H9 (cell line): ENCODE data around the gene CCM2L. TPM values are rescaled to one million over a fixed set of nuclear protein-coding genes. Genes with fewer than 3 reads are reported as not detected.

Experiments used
- DNase-seq: peaks from one replicate; pipeline ENCODE4 v3.0.0-alpha.2; 2017
- H2AFZ ChIP-seq: one replicate; pipeline ENCODE4 v1.6.1; 2013; ENCODE audit warnings: mild to moderate bottlenecking, low read length, control low read depth, moderate library complexity
- H2AK5ac ChIP-seq: 2 replicates; pipeline ENCODE4 v1.6.1; 2013; ENCODE audit warnings: low read length, control low read depth, mixed read lengths; ENCODE audit not compliant: insufficient read length
- H2BK120ac ChIP-seq: one replicate; pipeline ENCODE4 v1.6.1; 2013; ENCODE audit warnings: low read depth, mild to moderate bottlenecking, low read length, control low read depth, inconsistent platforms; ENCODE audit not compliant: poor library complexity, severe bottlenecking
- H2BK12ac ChIP-seq: 2 replicates; pipeline ENCODE4 v1.6.1; 2013; ENCODE audit warnings: low read length, control low read depth, mixed read lengths, low read depth; ENCODE audit not compliant: insufficient read length
- H2BK15ac ChIP-seq: 2 replicates; pipeline ENCODE4 v1.6.1; 2013; ENCODE audit warnings: low read depth, low read length, control low read depth
- H2BK20ac ChIP-seq: one replicate; pipeline ENCODE4 v1.6.1; 2013; ENCODE audit warnings: low read depth, mild to moderate bottlenecking, low read length, control low read depth, inconsistent platforms; ENCODE audit not compliant: poor library complexity, severe bottlenecking
- H2BK5ac ChIP-seq: 2 replicates; pipeline ENCODE4 v1.6.1; 2013; ENCODE audit warnings: low read length, control low read depth, mixed read lengths; ENCODE audit not compliant: insufficient read length
- H3K14ac ChIP-seq: 2 replicates; pipeline ENCODE4 v1.6.1; 2013; ENCODE audit warnings: low read length, control low read depth; ENCODE audit not compliant: insufficient read depth
- H3K18ac ChIP-seq: 2 replicates; pipeline ENCODE4 v1.6.1; 2013; ENCODE audit warnings: low read depth, mild to moderate bottlenecking, mixed read lengths, low read length, control low read depth; ENCODE audit not compliant: insufficient read length
- H3K23ac ChIP-seq: 2 replicates; pipeline ENCODE4 v1.6.1; 2013; ENCODE audit warnings: low read length, control low read depth, mixed read lengths, low read depth; ENCODE audit not compliant: insufficient read length
- H3K23me2 ChIP-seq: 2 replicates; pipeline ENCODE4 v1.6.1; 2013; ENCODE audit warnings: low read depth, mild to moderate bottlenecking, mixed read lengths, low read length, control low read depth; ENCODE audit not compliant: insufficient read length, poor library complexity, severe bottlenecking
- H3K27ac ChIP-seq: 2 replicates; pipeline ENCODE4 v1.5.1; 2013; ENCODE audit warnings: low read length, control low read depth, mixed read lengths, low read depth; ENCODE audit not compliant: insufficient read length
- H3K27me3 ChIP-seq: 2 replicates; pipeline ENCODE4 v1.6.1; 2013; ENCODE audit warnings: low read length, control low read depth, inconsistent platforms; ENCODE audit not compliant: insufficient read depth
- H3K4ac ChIP-seq: 2 replicates; pipeline ENCODE4 v1.6.1; 2013; ENCODE audit warnings: low read depth, mild to moderate bottlenecking, control low read depth, inconsistent platforms, low read length, moderate library complexity
- H3K4me1 ChIP-seq: 2 replicates; pipeline ENCODE4 v1.6.1; 2013; ENCODE audit warnings: low read length, control low read depth, inconsistent platforms; ENCODE audit not compliant: insufficient read depth
- H3K4me2 ChIP-seq: 2 replicates; pipeline ENCODE4 v1.6.1; 2013; ENCODE audit warnings: low read length, control low read depth, mixed read lengths; ENCODE audit not compliant: insufficient read length, insufficient read depth
- H3K56ac ChIP-seq: 2 replicates; pipeline ENCODE4 v1.6.1; 2013; ENCODE audit warnings: low read depth, mild to moderate bottlenecking, mixed read lengths, low read length, control low read depth; ENCODE audit not compliant: insufficient read length
- H3K79me1 ChIP-seq: 2 replicates; pipeline ENCODE4 v1.6.1; 2013; ENCODE audit warnings: low read depth, mild to moderate bottlenecking, moderate library complexity, low read length, control low read depth, inconsistent platforms; ENCODE audit not compliant: insufficient read depth, poor library complexity, severe bottlenecking
- H3K79me2 ChIP-seq: 2 replicates; pipeline ENCODE4 v1.6.1; 2013; ENCODE audit warnings: low read length, control low read depth, inconsistent platforms; ENCODE audit not compliant: insufficient read depth
- H3K9ac ChIP-seq: 2 replicates; pipeline ENCODE4 v1.6.1; 2013; ENCODE audit warnings: low read length, control low read depth, mixed read lengths; ENCODE audit not compliant: insufficient read length; ENCODE audit errors: extremely low read depth
- H3K9me3 ChIP-seq: one replicate; pipeline ENCODE4 v1.6.1; 2013; ENCODE audit warnings: low read depth, low read length, inconsistent platforms; ENCODE audit not compliant: control insufficient read depth
- H3T11ph ChIP-seq: one replicate; pipeline ENCODE4 v1.6.1; 2013; ENCODE audit warnings: mild to moderate bottlenecking, low read length, control low read depth, inconsistent platforms
- H4K20me1 ChIP-seq: one replicate; pipeline ENCODE4 v1.6.1; 2013; ENCODE audit not compliant: control insufficient read depth, insufficient read length, insufficient read depth
- H4K5ac ChIP-seq: 2 replicates; pipeline ENCODE4 v1.6.1; 2013; ENCODE audit warnings: low read depth, mild to moderate bottlenecking, mixed read lengths, low read length, control low read depth; ENCODE audit not compliant: insufficient read length
- H4K8ac ChIP-seq: replicated peaks from 2 replicates; pipeline ENCODE4 v1.6.1; 2013; ENCODE audit warnings: low read length, control low read depth, mixed read lengths, low read depth; ENCODE audit not compliant: insufficient read length
- H4K91ac ChIP-seq: 2 replicates; pipeline ENCODE4 v1.6.1; 2013; ENCODE audit warnings: low read depth, mild to moderate bottlenecking, moderate library complexity, mixed read lengths, low read length, control low read depth; ENCODE audit not compliant: insufficient read length
- H3K27ac Mint-ChIP-seq, 3 experiments: 2 replicates in 2 of 3; 3 replicates in 1 of 3; pipeline ENCODE4 v1.8.0; 2020 to 2021; ENCODE audit warnings: mixed read lengths in 3 of 3, mild to moderate bottlenecking in 1 of 3, moderate library complexity in 1 of 3
- H3K27me3 Mint-ChIP-seq: 2 replicates; pipeline ENCODE4 v1.8.0; 2021; ENCODE audit warnings: low read depth, mild to moderate bottlenecking, moderate library complexity, mixed read lengths
- H3K36me3 Mint-ChIP-seq, 3 experiments: 2 replicates in 2 of 3; 3 replicates in 1 of 3; pipeline ENCODE4 v1.8.0; 2020 to 2021; ENCODE audit warnings: low read depth in 3 of 3, mixed read lengths in 3 of 3; ENCODE audit not compliant: insufficient read depth in 1 of 3
- H3K4me1 Mint-ChIP-seq, 2 experiments: 2 replicates each; pipeline ENCODE4 v1.8.0; 2020; ENCODE audit warnings: mixed read lengths in 2 of 2
- H3K4me3 Mint-ChIP-seq, 2 experiments: 2 replicates in 1 of 2; 3 replicates in 1 of 2; pipeline ENCODE4 v1.8.0; 2020 to 2021; ENCODE audit warnings: mild to moderate bottlenecking in 2 of 2, mixed read lengths in 2 of 2, moderate library complexity in 1 of 2
- H3K9me3 Mint-ChIP-seq, 2 experiments: 2 replicates in 1 of 2; 3 replicates in 1 of 2; pipeline ENCODE4 v1.8.0; 2020; ENCODE audit warnings: mild to moderate bottlenecking in 2 of 2, mixed read lengths in 2 of 2, moderate library complexity in 1 of 2
- WGBS: extraction: QIAGEN DNeasy Blood & Tissue Kit; methylation state at CpG from one replicate; pipeline ENCODE4 v1.1.7; 2013; ENCODE audit warnings: missing lambda C conversion rate, low lambda C conversion rate, mixed read lengths; ENCODE audit not compliant: insufficient read length; ENCODE audit errors: extremely low coverage; 5-methylcytosine and 5-hydroxymethylcytosine counted together
- total RNA-seq: library from RNA; stranded (reverse); gene quantifications from 2 replicates; pipeline ENCODE4 v1.2.1, GENCODE V29; 2021
- TF ChIP-seq, protein P1 (sequence below): fragments of 200-600 bp; sonication (generic); conservative IDR thresholded peaks from 3 replicates; pipeline ENCODE4 v1.8.0; 2021; ENCODE audit warnings: antibody characterized with exemption, mild to moderate bottlenecking

The CCM2L gene
- total RNA-seq, 1 experiment from 2014 or later, result 4.6 TPM

DNA sequence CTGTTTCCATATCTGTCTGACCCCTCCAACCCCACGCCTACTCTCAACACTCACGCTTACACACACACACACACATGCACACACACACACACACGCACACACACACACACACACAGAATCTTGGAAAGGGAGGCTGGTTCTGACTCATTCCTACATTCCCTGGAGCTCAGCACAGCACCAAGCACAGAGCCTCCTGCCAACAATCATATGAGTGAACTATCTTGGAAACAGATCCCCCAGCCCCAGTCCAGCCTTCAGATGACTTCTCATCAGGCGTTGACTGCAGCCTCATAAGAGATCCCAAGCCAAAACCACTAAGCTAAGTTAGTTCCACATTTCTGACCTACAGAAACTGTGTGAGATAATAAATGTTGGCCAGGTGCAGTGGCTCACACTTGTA is 27.7 kb downstream of the CCM2L start:
- Mint-ChIP-seq H3K4me3 (no peak overlapping the region), H3K9me3 (peaks cover 0 to 4% of the 10 kb centered on the region in 2 experiments; a peak in 1 of 5 replicates), H3K27ac (no peak overlapping the region), H3K4me1 (peaks cover 27 to 39% of the 10 kb centered on the region in 2 experiments), H3K36me3 (peaks cover 0 to 5% (median 0%) of the 10 kb centered on the region in 3 experiments; a peak in 1 of 7 replicates), H3K27me3 (peaks cover 18% of the 10 kb centered on the region)
- Histone ChIP-seq H3K9me3 (no peaks in the 10 kb centered on the region), H3K9ac (no peak overlapping the region), H3K14ac (no peak overlapping the region), H3K27ac (no peak overlapping the region), H4K8ac (no peak overlapping the region), H4K20me1 (no peaks in the 10 kb centered on the region), H2BK5ac (no peak overlapping the region), H3T11ph (no peak overlapping the region), H3K27me3 (no peaks in the 10 kb centered on the region), H2AFZ (no peak overlapping the region), H2BK15ac (no peak overlapping the region), H3K79me1 (no peaks in the 10 kb centered on the region), H3K4me2 (no peak overlapping the region), H2BK20ac (no peak overlapping the region), H3K23ac (no peak overlapping the region), H3K4me1 (no peaks in the 10 kb centered on the region; the same call in 1 of the 2 replicates), H2AK5ac (no peak overlapping the region), H4K5ac (no peak overlapping the region), H4K91ac (no peak overlapping the region), H3K18ac (no peak overlapping the region), H2BK120ac (no peak overlapping the region), H3K4ac (no peak overlapping the region), H3K23me2 (no peaks in the 10 kb centered on the region), H2BK12ac (no peak overlapping the region), H3K79me2 (no peaks in the 10 kb centered on the region), H3K56ac (no peak overlapping the region)
- TF ChIP-seq, protein P1, sequence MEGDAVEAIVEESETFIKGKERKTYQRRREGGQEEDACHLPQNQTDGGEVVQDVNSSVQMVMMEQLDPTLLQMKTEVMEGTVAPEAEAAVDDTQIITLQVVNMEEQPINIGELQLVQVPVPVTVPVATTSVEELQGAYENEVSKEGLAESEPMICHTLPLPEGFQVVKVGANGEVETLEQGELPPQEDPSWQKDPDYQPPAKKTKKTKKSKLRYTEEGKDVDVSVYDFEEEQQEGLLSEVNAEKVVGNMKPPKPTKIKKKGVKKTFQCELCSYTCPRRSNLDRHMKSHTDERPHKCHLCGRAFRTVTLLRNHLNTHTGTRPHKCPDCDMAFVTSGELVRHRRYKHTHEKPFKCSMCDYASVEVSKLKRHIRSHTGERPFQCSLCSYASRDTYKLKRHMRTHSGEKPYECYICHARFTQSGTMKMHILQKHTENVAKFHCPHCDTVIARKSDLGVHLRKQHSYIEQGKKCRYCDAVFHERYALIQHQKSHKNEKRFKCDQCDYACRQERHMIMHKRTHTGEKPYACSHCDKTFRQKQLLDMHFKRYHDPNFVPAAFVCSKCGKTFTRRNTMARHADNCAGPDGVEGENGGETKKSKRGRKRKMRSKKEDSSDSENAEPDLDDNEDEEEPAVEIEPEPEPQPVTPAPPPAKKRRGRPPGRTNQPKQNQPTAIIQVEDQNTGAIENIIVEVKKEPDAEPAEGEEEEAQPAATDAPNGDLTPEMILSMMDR, result no peak
- WGBS, result no CpG with 5 or more reads among the region's 4 CpGs
- no peak for DNase-seq
